Esophagus (tissue), 2 donors: ENCODE measurements around the gene ATP6V1G3. TPM values are rescaled to one million over a fixed set of nuclear protein-coding genes. Genes with fewer than 3 reads are reported as not detected.

Source experiments
- H3K27ac ChIP-seq, 2 donors: one replicate each; pipeline ENCODE4 v1.5.1; 2013; ENCODE audit warnings: low read depth in 2 of 2, mild to moderate bottlenecking in 2 of 2, inconsistent platforms in 1 of 2, low read length in 1 of 2, moderate library complexity in 1 of 2
- H3K27me3 ChIP-seq, 2 donors: one replicate each; pipeline ENCODE4 v1.6.1; 2013; ENCODE audit warnings: low read length in 2 of 2, control low read depth in 1 of 2, mild to moderate bottlenecking in 1 of 2; ENCODE audit not compliant: insufficient read depth in 2 of 2, control insufficient read depth in 1 of 2
- H3K36me3 ChIP-seq, 2 donors: one replicate each; pipeline ENCODE4 v1.6.1; 2013; ENCODE audit warnings: low read length in 1 of 2; ENCODE audit not compliant: control insufficient read depth in 2 of 2, insufficient read depth in 2 of 2
- H3K4me1 ChIP-seq, 2 donors: one replicate each; pipeline ENCODE4 v1.6.1; 2013; ENCODE audit warnings: low read length in 1 of 2; ENCODE audit not compliant: control insufficient read depth in 2 of 2, insufficient read depth in 2 of 2
- H3K4me3 ChIP-seq, 2 donors: one replicate each; pipeline ENCODE4 v1.5.1; 2013; ENCODE audit warnings: low read length in 2 of 2, mild to moderate bottlenecking in 2 of 2, low read depth in 1 of 2, moderate library complexity in 1 of 2
- H3K9me3 ChIP-seq, 2 donors: one replicate each; pipeline ENCODE4 v1.6.1; 2013; ENCODE audit warnings: mild to moderate bottlenecking in 2 of 2, low read depth in 1 of 2, low read length in 1 of 2, moderate library complexity in 1 of 2; ENCODE audit not compliant: control insufficient read depth in 2 of 2, insufficient read depth in 1 of 2
- WGBS, 2 donors: extraction: QIAGEN DNeasy Blood & Tissue Kit; methylation state at CpG; one replicate each; pipeline ENCODE4 v1.1.7; 2013; 5-methylcytosine and 5-hydroxymethylcytosine counted together
- polyA plus RNA-seq, 2 donors: library from polyadenylated mRNA; stranded (reverse); fragments of 200-250 nt; gene quantifications; one replicate each; pipeline ENCODE4 v1.2.3, GENCODE V29; 2013
- donor health status: healthy with polysubstance abuse.
- donor health status: Bipolar disorder and iron deficiency.

Gene ATP6V1G3
- polyA plus RNA-seq, 2 donors, result not detected

DNA sequence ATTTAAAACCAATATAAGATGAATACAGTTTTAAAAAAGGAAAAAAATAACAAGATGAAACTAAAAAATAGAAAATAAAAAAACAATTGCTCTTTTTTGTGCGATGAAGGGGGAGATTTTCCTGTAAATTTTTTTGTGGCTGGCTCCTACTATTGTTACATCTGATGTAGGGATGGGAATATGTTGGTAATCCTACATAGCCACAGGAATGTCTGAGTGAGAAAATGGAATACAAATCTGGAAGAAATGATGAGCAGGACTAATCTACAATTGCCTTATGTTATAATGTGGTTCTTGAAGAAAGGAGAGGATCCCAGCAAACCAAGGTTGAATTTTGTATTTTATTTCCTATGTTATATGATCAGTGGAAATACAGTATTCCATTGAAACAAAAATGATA, 40.9 kb downstream of the ATP6V1G3 start:
- no peak overlapping the region for H3K27ac ChIP-seq
- no peaks in the 10 kb centered on the region for H3K36me3 ChIP-seq
- no peaks in the 10 kb centered on the region for H3K9me3 ChIP-seq
- 91 to 96% methylated on average over 1 of the region's 1 CpG for WGBS, 2 donors
- no peaks in the 10 kb centered on the region for H3K27me3 ChIP-seq
- no peaks in the 10 kb centered on the region for H3K4me1 ChIP-seq
- no peak overlapping the region for H3K4me3 ChIP-seq

DNA sequence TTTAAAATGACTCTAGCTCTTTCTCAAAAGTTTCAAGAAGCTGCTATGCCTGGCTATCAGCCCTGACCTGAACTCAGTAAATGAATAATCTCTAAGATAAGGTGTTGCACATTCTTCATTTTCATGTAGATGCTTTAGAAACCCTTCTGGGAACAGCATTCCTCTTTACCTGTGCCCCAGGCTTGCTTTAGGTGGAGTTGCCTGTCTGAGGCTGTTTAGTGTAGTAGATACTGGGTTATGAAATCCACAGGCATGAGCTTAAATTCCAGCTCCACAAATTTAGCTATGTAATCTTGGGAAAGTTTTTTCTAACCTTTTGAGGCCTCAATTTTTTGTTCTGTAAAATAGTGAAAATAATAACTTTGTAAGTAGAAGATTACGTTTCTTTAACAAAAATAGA, 41.6 kb downstream of the ATP6V1G3 start:
- Histone ChIP-seq H3K4me3 (no peak overlapping the region), H3K36me3 (no peaks in the 10 kb centered on the region), H3K27ac (no peak overlapping the region), H3K9me3 (no peaks in the 10 kb centered on the region), H3K27me3 (no peaks in the 10 kb centered on the region), H3K4me1 (no peaks in the 10 kb centered on the region)
- WGBS, 2 donors, result 84 to 96% methylated on average over 1 of the region's 1 CpG

GRCh38 chr1:198498103-198498385, 42.4 kb downstream of the ATP6V1G3 start:
- Histone ChIP-seq H3K4me1 (no peaks in the 10 kb centered on the region), H3K4me3 (no peak overlapping the region), H3K36me3 (no peaks in the 10 kb centered on the region), H3K9me3 (no peaks in the 10 kb centered on the region), H3K27me3 (no peaks in the 10 kb centered on the region), H3K27ac (no peak overlapping the region)
- 86 to 94% methylated on average over 1 of the region's 1 CpG for WGBS, 2 donors

GRCh38 chr1:198497326-198498102, 43.0 kb downstream of the ATP6V1G3 start:
- Histone ChIP-seq H3K36me3 (no peaks in the 10 kb centered on the region), H3K27ac (no peak overlapping the region), H3K9me3 (no peaks in the 10 kb centered on the region), H3K4me1 (no peaks in the 10 kb centered on the region), H3K27me3 (no peaks in the 10 kb centered on the region), H3K4me3 (no peak overlapping the region)
- 56 to 68% methylated on average over 3 of the region's 3 CpGs for WGBS, 2 donors

GRCh38 chr1:198496216-198497143, 44.0 kb downstream of the ATP6V1G3 start:
- Histone ChIP-seq H3K27ac (no peak overlapping the region), H3K4me3 (no peak overlapping the region), H3K9me3 (no peaks in the 10 kb centered on the region), H3K36me3 (no peaks in the 10 kb centered on the region), H3K4me1 (no peaks in the 10 kb centered on the region), H3K27me3 (no peaks in the 10 kb centered on the region)
- 77 to 79% methylated on average over 6 of the region's 6 CpGs for WGBS, 2 donors

DNA sequence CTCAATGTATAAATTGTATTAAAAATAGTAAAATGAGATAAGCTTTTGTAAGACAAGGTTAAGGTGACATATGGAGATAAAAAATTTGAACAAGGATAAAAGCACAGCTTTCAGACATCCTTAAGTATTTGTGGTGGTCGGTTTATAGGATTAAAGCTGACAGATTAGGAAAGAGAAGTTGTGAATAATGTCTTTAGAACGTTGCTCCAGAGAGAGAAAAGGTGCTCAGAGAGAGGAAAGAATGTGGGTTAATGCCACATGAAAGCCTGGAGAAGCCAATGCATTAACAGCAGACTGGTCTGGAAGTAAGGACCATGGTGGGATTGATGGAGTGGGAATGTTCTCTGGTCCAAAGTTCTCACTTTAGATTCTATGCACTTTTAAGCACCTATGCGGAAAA, 44.8 kb downstream of the ATP6V1G3 start:
- H3K36me3 ChIP-seq, result no peaks in the 10 kb centered on the region
- H3K4me3 ChIP-seq, result no peak overlapping the region
- H3K27ac ChIP-seq, result no peak overlapping the region
- no peaks in the 10 kb centered on the region for H3K4me1 ChIP-seq
- WGBS, 2 donors, result 48 to 62% methylated on average over 3 of the region's 3 CpGs
- no peaks in the 10 kb centered on the region for H3K27me3 ChIP-seq
- no peaks in the 10 kb centered on the region for H3K9me3 ChIP-seq

DNA sequence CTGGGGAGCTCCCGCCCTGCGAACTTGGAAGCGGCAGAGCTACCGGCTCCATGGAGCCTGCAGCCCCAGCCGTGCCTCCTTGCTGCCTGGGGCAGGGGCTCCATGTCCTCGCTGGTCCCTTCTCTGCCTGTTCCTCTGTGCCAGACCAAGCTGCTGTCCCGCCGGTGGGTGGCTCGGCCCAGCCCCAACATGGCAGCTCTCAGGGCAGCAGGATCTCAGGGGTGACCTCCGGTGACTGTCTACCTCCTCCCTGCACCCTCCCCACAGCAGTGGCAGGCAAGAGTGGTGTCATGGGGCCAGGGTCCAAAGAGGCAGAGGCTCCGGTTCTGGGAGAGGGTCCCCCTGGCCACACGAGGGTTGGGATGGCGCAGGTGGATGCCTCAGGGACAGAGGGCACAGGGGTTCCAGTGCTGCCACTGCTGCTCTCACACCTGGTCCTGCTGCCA, 45.8 kb downstream of the ATP6V1G3 start:
- 97% methylated on average over 12 to 13 of the region's 13 CpGs for WGBS, 2 donors
- H3K27me3 ChIP-seq, result no peaks in the 10 kb centered on the region
- H3K27ac ChIP-seq, result no peak overlapping the region
- no peaks in the 10 kb centered on the region for H3K9me3 ChIP-seq
- H3K4me3 ChIP-seq, result no peak overlapping the region
- H3K4me1 ChIP-seq, result no peaks in the 10 kb centered on the region
- H3K36me3 ChIP-seq, result no peaks in the 10 kb centered on the region

DNA sequence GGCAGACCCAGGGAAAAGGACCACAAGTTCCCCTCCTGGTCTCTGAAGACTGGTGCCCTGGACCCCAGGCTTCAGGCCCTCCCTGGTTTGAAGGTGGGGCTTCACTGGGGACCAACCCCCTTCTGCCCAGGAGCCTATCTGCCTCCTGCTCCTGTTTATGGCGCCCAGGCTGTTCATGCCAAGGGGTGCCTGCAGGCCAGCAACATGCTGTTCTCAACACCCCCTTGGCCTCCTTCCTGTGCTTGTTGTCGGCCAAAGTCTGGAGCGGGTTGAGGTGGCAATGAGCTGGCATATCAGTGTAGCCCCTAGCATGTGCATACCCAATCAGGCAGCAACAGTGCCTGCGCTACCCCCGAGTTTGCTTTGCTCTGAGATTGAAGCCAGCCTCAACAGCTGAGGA, 46.3 kb downstream of the ATP6V1G3 start:
- no peak overlapping the region for H3K4me3 ChIP-seq
- WGBS, 2 donors, result 96% methylated on average over 5 of the region's 5 CpGs

DNA sequence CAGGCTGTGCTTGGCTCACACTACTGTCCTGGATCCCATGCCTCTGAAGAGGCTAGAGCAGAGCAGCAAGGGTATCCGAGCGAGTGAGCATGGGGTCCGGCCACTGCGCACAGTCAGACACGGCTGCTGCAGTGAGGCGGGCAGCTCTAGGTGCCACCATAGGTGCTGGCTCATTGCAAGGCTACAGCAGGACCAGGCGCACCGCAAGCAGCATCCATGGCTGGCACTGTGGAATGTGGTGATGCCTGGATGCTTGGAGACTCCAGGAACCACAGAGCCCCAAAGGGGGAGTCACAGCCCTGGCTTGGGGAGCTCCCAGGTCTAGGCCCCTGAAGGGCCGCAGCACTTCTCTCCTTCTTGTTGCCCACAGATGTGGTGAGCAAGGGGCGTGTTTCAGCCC, 47.2 kb downstream of the ATP6V1G3 start:
- H3K27me3 ChIP-seq, result no peaks in the 10 kb centered on the region
- no peak overlapping the region for H3K27ac ChIP-seq
- H3K4me1 ChIP-seq, result no peaks in the 10 kb centered on the region
- H3K4me3 ChIP-seq, result no peak overlapping the region
- WGBS, 2 donors, result 95 to 96% methylated on average over 10 of the region's 10 CpGs
- no peaks in the 10 kb centered on the region for H3K9me3 ChIP-seq
- no peaks in the 10 kb centered on the region for H3K36me3 ChIP-seq

More for the DNA sequence above, 46.3 kb downstream of the ATP6V1G3 start:
- Histone ChIP-seq H3K9me3 (no peaks in the 10 kb centered on the region), H3K4me1 (no peaks in the 10 kb centered on the region), H3K36me3 (no peaks in the 10 kb centered on the region), H3K27me3 (no peaks in the 10 kb centered on the region), H3K27ac (no peak overlapping the region)
